ENCODE data around the gene GPR34.
"Not testable (repeated sequence)": the region's sequence is repeated elsewhere in the genome, so short reads cannot be mapped to it uniquely, and the experiment has no call there.

The GPR34 gene

DNA sequence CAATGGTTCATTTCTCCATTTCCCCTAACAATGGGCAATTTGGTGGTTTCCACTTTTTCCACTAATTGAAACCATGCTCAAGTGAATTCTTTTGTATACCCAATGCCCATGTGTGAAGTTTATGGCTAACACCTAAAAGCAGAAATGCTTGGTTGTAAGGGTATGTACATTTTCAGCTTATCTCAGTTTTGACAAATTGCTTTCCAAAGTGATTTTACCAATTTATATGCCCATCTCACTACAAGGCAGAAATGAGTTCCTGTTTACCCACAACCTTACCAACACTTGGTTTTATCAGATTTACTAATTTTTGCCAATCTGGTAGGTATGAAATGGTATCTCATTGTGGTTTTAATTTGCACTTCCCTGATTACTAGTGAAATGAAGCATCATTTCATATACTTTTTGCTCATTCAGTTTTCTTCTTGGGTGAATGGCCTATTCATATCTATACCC, 14.8 kb downstream of the GPR34 start:
- DNase-seq = no peak

- no peak for DNase-seq
These were observed 16.3 kb downstream of the GPR34 start for GRCh38 chrX:41705042-41705441.

GRCh38 chrX:41705680-41706374, 17.1 kb downstream of the GPR34 start:
- DNase-seq = no peak

GRCh38 chrX:41707218-41707617, 18.4 kb downstream of the GPR34 start:
- no peak for DNase-seq

DNA sequence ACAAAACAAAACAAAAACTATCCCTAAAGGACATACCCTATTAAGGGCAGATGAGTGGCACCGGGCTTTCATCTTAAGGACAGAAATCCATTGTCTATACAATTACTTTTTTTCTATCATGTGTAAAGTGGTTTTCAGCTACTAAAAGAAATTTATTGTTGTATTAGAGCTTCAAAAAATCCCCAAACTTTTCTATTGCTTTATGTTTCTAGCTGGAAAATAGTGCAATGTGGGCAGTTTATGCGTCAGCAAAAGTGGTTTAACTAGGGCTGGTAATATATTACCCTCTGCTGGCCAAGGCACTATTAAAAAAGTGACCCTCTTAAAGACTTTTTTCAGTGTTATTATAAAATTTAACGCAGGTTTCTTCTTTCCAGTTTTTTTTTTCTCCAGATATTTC, 19.7 kb downstream of the GPR34 start:
- DNase-seq = no peak

DNA sequence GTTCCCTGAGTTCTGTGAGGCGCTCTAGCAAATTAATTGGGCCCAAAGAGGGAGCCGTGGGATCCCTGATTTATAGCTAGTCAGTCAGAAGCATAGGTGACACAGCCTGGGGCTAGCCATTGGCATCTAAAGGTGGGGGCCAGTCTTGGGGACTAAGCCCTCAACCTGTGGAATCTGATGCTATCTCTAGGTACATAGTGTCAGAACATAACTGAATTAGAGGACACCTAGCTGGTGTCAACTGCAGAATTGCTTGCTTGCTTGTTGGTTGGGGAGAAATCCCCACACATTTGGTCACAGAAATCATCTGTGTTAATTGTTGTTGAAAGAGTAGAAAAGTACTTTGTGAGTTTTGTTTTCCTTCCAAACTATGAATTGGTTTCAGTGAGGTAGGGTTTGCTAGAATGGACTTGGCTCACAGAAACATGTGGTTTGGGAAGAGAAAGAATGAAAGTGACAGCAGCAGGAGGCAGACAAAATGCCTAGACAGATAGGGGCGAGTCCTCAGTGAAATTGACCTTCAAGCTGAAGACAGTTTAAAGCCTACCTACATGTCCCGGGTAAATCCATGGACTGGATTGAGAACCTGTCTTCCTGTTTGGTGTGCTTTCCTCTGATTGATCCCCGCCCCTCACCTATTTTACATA, 22.4 kb downstream of the GPR34 start:
- no peak for DNase-seq

DNA sequence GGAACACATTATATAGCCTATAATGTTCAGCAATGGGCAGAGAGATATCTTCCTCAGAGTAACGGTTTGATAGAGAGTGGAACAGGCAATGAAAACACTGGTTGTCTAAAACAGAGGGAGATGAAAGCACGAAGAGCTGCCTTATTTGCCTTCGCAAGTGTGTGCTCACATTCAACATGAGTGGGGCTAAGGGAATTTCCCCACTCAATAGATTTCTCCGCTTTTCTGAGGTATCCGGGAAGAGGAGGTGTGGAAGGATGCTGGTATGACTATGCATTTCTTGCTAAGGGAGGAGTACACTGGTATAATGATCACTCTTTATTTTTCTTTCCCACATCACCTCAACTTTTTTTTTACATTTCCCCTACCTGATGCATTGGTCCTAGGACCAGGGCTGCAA, 27.4 kb downstream of the GPR34 start:
- no peak for DNase-seq

DNA sequence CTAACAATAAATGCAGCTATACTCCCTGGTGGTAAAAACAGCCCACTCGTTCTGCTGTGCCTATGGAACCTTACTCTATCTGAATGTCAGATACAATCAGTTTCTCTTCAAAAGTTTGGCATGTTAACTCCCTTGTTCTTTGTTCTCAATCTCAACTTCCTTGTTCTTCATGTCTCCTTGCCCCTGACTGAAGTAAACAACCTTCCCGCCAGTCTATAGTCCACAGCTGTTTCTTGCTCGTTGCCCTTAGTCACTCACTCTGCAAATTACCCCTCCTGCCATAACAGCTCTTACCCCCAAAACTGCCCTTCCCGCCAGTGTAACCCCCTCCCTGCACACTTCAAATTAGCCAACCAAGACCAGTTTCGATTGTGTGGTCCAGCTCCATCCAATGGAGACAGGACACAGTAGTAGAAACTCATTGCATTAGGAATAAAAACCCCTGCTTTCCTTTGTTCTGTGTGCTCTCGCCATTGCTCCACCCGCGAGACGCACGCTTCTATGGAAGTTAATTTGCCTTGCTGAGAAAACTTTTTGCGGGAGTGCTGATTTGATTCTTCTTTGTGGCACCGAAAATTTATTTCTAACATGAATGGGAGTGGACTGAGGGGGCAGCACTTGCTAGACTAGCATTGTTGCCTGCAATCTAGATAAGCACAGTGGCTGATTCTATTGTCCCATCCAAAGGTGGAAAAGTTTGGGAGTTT, 28.1 kb downstream of the GPR34 start:
- DNase-seq = no peak

DNA sequence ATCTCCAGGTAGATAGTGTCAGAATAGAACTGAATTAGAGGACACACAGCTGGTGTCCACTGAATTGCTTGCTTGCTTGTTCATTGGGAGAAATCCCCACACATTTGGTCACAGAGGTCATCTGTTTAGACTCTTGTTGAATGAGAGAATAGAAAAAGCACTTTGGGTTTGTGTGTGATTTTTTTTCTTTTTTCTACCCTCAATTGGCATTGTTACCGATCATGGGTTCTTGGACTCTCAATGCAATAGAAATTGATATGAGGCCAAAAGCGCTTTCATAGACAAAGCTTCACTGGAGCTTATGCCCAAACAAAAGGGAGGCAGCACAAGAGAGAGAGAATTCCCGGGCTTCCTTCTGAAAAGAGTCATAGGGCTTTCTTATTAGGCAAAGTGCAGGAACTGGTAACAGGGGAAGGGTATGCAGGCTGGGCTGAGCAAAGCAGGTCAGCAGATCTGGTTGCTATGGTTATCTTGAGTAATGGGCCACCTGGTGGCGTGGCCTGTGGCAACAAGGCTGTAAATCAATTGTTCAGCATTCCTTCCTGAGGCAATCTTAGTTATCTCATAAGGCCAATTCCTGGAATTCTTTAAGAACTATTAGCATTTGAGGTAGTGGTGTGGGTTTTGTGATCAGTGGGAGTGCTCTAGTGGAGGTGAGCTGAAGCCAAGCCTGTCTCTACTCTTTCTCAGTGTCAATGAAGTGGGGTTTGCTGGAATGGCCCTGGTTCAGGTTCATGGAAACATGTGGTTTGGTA, 29.9 kb downstream of the GPR34 start:
- no peak for DNase-seq

- DNase-seq = not testable (repeated sequence)
These were observed 30.8 kb downstream of the GPR34 start for GRCh38 chrX:41719610-41720009.

- DNase-seq = no peak
These were observed 31.5 kb downstream of the GPR34 start for GRCh38 chrX:41720125-41720779.

DNA sequence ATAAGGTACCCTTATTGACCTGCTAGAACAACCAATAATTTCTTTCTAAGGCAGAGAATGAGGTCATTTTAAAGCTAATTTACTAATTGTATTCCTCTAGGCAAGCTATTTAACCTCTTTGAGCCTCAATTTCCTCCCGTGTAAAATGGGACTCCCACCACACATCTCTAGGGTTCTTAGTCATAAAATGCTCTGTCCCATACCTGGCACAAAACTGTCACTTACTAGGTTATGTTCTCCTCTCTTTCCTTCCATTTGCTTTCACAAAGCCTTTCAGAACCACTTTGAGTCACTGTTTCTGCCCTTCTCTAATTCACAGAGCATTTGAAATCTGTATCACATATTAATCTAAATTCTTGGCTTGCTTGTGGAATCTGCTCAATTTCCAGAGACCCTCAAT, 32.8 kb downstream of the GPR34 start:
- no peak for DNase-seq

DNA sequence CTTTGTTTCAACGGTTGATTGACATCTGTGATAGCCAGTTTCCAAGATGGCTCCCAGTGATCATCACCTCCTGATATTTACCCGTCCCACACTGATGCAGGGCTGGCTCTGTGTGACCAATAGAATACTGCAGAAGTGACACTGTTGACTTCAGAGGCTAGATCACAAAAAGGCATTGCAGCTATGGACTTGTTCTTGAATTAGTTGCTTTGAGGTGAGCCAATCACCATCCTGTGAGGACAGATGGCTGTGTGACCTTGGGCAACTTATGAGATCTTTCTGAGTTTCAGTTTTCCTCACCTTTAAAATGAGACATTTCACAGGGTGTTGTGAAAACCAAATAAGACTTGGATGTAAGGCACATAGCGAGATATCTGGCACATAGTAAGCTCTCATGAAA, 33.4 kb downstream of the GPR34 start:
- no peak for DNase-seq

GRCh38 chrX:41722816-41723618, 34.2 kb downstream of the GPR34 start:
- DNase-seq = no peak

- DNase-seq = no peak
These were observed 35.1 kb downstream of the GPR34 start, which contains the start of gene GPR82 for GRCh38 chrX:41723826-41724225. Gene GPR82, plus strand, starts transcription at chrX:41724181. Its CDS starts 2,846 bp downstream, at chrX:41727027.

- no peak for DNase-seq
These were observed 39.4 kb downstream of the GPR34 start for GRCh38 chrX:41728125-41728524.

DNA sequence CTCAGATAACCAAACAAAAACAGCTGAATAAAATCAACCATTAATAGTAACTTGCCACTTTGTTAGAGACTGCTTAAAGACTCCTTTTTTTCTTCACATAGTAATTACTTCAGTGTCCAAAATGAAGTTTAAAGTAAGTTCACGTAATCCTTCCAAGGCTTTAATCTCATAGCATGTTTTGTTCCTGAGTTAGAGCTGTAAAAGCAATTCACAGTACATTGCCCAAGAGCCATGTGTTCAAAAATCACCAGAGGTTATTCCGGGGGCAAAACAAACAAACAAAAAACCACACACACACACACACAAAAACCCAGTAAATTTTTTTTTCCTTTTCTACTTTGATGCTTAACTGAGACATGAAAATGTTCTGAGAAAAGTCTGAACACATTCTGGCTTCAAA, 41.3 kb downstream of the GPR34 start:
- no peak for DNase-seq

- DNase-seq = no peak
These were observed 43.5 kb downstream of the GPR34 start for GRCh38 chrX:41732260-41732659.

DNA sequence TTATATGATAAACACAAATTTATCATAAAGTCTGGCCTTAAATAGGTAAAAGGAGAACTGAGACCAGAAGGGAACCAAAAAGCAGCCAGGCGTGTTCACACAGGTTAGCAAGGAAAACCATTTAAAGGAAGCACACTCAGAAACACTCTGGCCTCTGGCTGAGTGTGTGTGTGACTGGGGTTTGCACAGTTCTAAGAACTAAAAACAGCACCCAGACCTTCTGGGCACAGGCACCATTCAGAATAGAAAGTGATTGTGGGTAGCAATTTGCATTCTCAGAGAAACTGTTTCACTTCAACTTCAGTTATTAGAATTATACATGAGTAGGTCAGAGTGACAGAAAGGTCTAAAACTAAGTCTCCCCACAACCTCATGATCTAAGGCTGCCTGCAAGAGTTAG, 45.2 kb downstream of the GPR34 start:
- DNase-seq = no peak

GRCh38 chrX:41734530-41734929, 45.8 kb downstream of the GPR34 start:
- no peak for DNase-seq

GRCh38 chrX:41737065-41737464, 48.3 kb downstream of the GPR34 start:
- DNase-seq = no peak

DNA sequence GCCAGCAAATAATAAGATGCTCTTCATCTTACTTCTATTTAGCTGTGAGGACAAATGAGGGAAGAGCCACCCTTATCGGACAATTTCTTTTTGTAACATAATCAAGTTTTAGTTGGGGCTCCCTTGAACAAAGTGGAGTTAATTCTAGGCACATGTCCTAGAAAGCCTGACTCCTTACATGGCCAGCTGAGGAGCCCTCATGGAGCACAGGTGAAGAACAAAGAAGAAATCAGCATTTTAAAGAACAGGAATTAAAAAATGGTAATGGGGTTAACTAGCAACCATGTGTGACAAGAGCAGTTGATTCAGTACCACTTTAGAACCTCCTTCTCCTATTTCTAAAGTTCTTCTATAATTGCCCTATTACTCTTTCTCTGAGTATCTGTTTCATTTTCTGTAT, 51.1 kb downstream of the GPR34 start:
- DNase-seq = no peak
